ENCODE results near the gene GFI1B.
"Not testable (repeated sequence)": the region's sequence is repeated elsewhere in the genome, so short reads cannot be mapped to it uniquely, and the experiment has no call there.

Gene GFI1B

DNA sequence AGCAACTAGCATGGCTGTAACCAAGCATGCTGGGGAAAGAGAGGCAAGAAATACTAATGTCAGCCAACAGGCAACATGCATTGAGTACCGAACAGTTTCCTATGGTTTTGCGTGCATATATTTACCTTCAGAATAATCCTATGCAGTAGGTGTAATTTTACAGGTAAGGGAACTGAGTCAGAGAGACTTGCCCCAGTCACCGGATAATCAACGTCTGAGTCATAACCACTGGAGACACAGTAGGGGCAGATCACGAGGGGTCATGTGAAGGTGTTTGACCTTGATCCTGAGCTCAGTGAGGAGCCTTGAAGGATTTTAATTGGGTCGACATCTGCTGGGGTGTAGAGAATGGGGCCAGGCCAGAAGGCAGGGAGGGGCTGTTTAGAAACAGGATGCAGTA, 20.7 kb upstream of the GFI1B start:
- Histone ChIP-seq H3K36me3 (no peaks in the 10 kb centered on the region), H3K4me3 (ENCODE audit: low read depth, low read length) (no peak overlapping the region), H3K27me3 (no peaks in the 10 kb centered on the region), H3K9me3 (no peaks in the 10 kb centered on the region), H3K4me1 (no peaks in the 10 kb centered on the region)
- TF ChIP-seq, protein P1, sequence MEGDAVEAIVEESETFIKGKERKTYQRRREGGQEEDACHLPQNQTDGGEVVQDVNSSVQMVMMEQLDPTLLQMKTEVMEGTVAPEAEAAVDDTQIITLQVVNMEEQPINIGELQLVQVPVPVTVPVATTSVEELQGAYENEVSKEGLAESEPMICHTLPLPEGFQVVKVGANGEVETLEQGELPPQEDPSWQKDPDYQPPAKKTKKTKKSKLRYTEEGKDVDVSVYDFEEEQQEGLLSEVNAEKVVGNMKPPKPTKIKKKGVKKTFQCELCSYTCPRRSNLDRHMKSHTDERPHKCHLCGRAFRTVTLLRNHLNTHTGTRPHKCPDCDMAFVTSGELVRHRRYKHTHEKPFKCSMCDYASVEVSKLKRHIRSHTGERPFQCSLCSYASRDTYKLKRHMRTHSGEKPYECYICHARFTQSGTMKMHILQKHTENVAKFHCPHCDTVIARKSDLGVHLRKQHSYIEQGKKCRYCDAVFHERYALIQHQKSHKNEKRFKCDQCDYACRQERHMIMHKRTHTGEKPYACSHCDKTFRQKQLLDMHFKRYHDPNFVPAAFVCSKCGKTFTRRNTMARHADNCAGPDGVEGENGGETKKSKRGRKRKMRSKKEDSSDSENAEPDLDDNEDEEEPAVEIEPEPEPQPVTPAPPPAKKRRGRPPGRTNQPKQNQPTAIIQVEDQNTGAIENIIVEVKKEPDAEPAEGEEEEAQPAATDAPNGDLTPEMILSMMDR (IDR thresholded peaks at IDR 0.05; ENCODE audit: low read depth, low read length): no peak
- DNase-seq: no peak

DNA sequence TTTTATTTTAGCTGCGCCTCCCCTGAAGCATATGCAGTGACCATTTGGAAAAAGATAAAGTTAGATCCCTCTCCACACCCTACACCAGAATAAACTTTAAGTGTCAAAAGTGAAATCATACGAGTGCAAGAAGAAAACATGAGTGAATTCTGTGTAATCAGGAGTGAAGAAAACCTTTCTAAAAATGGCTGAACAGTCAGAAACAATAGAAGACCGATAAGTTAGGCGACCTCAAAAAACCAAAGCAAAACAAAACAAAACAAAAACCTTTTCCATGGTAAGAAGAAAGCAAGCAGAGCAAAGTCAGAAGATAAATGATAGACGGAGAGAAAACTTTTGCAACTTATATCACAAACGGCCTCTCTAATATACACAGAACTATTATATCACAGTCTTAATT, 17.5 kb upstream of the GFI1B start:
- Histone ChIP-seq H3K27me3 (no peaks in the 10 kb centered on the region), H3K4me3 (ENCODE audit: low read depth, low read length) (no peak overlapping the region), H3K4me1 (no peaks in the 10 kb centered on the region), H3K36me3 (no peaks in the 10 kb centered on the region), H3K9me3 (no peaks in the 10 kb centered on the region)
- TF ChIP-seq, protein P1 (IDR thresholded peaks at IDR 0.05; ENCODE audit: low read depth, low read length): no peak
- no peak for DNase-seq

DNA sequence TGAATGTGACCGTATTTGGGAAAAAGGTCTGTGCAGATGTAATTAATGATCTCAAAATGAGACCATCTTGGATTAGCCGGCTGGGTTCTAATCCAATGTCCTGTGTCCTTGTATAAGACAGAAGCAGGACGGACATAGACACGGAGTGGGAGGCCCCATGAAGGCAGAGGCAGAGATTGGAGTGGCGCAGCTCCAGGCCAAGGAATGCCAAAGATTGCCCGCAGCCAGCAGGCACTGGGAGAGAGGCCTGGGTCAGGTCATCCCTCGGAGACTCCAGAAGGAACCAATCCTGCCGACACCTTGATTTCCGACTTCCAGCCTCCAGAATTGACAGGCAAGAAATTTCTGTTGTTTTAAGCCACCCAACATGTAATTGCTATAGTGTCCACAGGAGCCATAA, 13.0 kb upstream of the GFI1B start:
- TF ChIP-seq, protein P1 (IDR thresholded peaks at IDR 0.05; ENCODE audit: low read depth, low read length): no peak
- Histone ChIP-seq H3K9me3 (no peaks in the 10 kb centered on the region), H3K4me1 (no peaks in the 10 kb centered on the region), H3K36me3 (no peaks in the 10 kb centered on the region), H3K27me3 (no peaks in the 10 kb centered on the region; the same call in 1 of the 2 replicates), H3K4me3 (ENCODE audit: low read depth, low read length) (no peak overlapping the region)
- DNase-seq: no peak

DNA sequence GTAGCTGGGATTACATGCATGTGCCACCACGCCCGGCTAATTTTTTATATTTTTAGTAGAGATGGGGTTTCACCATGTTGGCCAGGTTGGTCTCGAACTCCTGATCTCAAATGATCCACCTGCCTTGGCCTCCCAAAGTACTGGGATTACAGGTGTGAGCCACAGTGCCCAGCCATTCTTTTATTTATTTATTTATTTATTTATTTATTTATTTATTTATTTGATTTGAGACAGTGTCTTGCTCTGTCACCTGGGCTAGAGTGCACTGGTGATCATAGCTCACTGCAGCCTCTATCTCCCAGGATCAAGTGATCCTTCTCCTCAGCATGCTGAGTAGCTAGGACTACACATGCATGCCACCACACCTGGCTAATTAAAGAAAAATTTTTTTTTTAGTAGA, 10.6 kb upstream of the GFI1B start:
- H3K9me3 ChIP-seq; H3K27me3 ChIP-seq; H3K36me3 ChIP-seq; H3K4me3 ChIP-seq (ENCODE audit: low read depth, low read length); H3K4me1 ChIP-seq; DNase-seq: not testable (repeated sequence)

DNA sequence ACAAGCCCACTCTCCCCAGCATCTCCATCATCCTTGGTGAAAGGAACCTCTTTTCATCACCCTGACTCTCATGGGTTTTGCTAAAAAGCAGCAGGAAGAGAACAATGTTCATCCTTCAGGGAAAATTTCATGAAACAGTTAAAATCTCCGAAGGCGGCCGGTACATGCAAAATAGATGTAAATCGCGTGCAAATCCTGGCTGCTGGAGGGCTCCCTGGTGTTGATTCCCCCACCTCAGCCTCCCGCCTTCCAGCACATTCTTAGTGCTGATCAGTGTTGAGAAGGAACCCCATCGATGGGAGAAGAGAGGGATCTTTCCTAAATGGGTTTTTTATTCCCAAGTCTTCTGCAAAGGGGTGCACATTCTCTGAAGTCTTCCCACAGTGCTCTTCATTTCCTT, 8.7 kb upstream of the GFI1B start:
- TF ChIP-seq, protein P1 (IDR thresholded peaks at IDR 0.05; ENCODE audit: low read depth, low read length): no peak
- no peaks in the 10 kb centered on the region for H3K9me3 ChIP-seq
- peaks cover 2% of the 10 kb centered on the region; the same call in 1 of the 2 replicates for H3K27me3 ChIP-seq
- DNase-seq: no peak
- H3K36me3 ChIP-seq: no peaks in the 10 kb centered on the region
- H3K4me1 ChIP-seq: no peaks in the 10 kb centered on the region
- no peak overlapping the region for H3K4me3 ChIP-seq (ENCODE audit: low read depth, low read length)

DNA sequence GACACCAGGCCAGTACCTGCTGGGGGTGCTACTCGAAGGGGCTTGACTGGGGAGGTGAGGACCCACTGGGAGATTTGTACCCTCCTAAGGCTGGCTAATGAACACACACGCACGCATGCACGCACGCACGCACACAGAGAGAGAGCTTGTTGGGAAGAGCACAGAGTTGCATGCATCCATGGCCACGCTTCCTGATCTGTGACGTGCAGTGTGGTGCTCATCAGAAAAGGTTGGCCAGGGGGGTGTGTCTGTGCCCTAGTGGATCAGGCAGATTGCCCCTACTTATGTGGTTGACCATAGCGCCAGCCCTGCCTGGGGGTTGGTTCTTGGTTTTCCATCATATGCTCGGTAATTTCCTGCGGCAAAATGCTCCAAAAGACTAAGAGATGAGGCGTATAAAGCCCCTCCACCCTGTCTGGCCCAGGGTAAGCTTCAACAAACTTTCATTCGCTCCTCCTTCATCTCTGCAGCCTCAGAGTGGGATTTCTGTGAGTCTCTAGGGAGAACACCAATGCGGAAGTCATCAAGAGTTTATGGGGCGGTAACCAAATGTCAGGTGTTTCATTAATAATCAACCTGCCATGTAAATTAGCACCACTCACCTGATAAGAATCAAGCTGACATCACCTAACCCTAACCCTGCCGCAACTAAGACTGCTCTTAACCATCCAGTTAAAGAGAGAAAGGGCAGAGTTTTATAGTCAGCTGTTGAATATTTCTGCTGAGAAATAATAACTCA, 8.0 kb upstream of the GFI1B start:
- DNase-seq: no peak
- no peaks in the 10 kb centered on the region for H3K9me3 ChIP-seq
- H3K4me3 ChIP-seq (ENCODE audit: low read depth, low read length): no peak overlapping the region
- H3K27me3 ChIP-seq: peaks cover 9% of the 10 kb centered on the region
- H3K36me3 ChIP-seq: no peaks in the 10 kb centered on the region
- TF ChIP-seq, protein P1 (IDR thresholded peaks at IDR 0.05; ENCODE audit: low read depth, low read length): no peak
- H3K4me1 ChIP-seq: no peaks in the 10 kb centered on the region
